Keratinocyte (primary cell): ENCODE results near the gene EPHA1. TPM values are rescaled to one million over a fixed set of nuclear protein-coding genes. Genes with fewer than 3 reads are reported as not detected.
A peak's percentile ranks its signal among the peaks of the same experiment; 100 is the strongest.

ENCODE experiments used
- DNase-seq: peaks from one replicate; pipeline ENCODE4 v3.0.0-alpha.2; 2011; ENCODE audit warnings: low read depth, missing footprints, low spot score
- FAIRE-seq: peaks from 2 replicates; lab custom pipeline; 2011; peaks lifted over from hg19 to GRCh38; lab: Jason Lieb, UNC
- H2AFZ ChIP-seq: 2 replicates; pipeline ENCODE4 v1.6.0; 2012; ENCODE audit warnings: low read length, control low read depth, inconsistent platforms; ENCODE audit not compliant: control insufficient read depth
- H3K27ac ChIP-seq: 2 replicates; pipeline ENCODE4 v1.5.1; 2011; ENCODE audit warnings: low read length; ENCODE audit not compliant: control insufficient read depth, insufficient read depth
- H3K27me3 ChIP-seq: 3 replicates; pipeline ENCODE4 v1.6.0; 2011; ENCODE audit warnings: low read length; ENCODE audit not compliant: control insufficient read depth, insufficient read depth; ENCODE audit errors: extremely low read depth
- H3K36me3 ChIP-seq, 2 experiments: 2 replicates in 1 of 2; 3 replicates in 1 of 2; pipeline ENCODE4 v1.5.1; 2011; ENCODE audit warnings: low read length in 2 of 2, mild to moderate bottlenecking in 1 of 2; ENCODE audit not compliant: control insufficient read depth in 2 of 2, insufficient read depth in 2 of 2; ENCODE audit errors: extremely low read depth in 1 of 2
- H3K4me1 ChIP-seq: 3 replicates; pipeline ENCODE4 v1.5.1; 2011; ENCODE audit warnings: low read length; ENCODE audit not compliant: control insufficient read depth, insufficient read depth; ENCODE audit errors: extremely low read depth
- H3K4me2 ChIP-seq: 3 replicates; pipeline ENCODE4 v1.6.0; 2011; ENCODE audit warnings: low read depth, low read length; ENCODE audit not compliant: control insufficient read depth, insufficient read depth; ENCODE audit errors: extremely low read depth
- H3K4me3 ChIP-seq, 3 experiments: fragments of 200-600 bp in 1 of 3; sonication (generic) in 1 of 3; 2 replicates in 2 of 3; 3 replicates in 1 of 3; pipeline ENCODE4 v1.5.1; 2011 to 2016; ENCODE audit warnings: low read length in 3 of 3, mild to moderate bottlenecking in 3 of 3, control low read depth in 2 of 3, inconsistent platforms in 1 of 3, low read depth in 1 of 3, mixed read lengths in 1 of 3, mixed run types in 1 of 3, moderate library complexity in 1 of 3; ENCODE audit not compliant: control insufficient read depth in 2 of 3, insufficient read depth in 2 of 3; ENCODE audit errors: extremely low read depth in 1 of 3
- H3K79me2 ChIP-seq: 2 replicates; pipeline ENCODE4 v1.6.0; 2012; ENCODE audit warnings: low read length; ENCODE audit not compliant: control insufficient read depth, insufficient read depth
- H3K9ac ChIP-seq: 3 replicates; pipeline ENCODE4 v1.6.0; 2011; ENCODE audit warnings: low read length; ENCODE audit not compliant: control insufficient read depth, insufficient read depth; ENCODE audit errors: extremely low read depth
- H3K9me1 ChIP-seq: 3 replicates; pipeline ENCODE4 v1.6.0; 2011; ENCODE audit warnings: low read length; ENCODE audit not compliant: control insufficient read depth, insufficient read depth; ENCODE audit errors: extremely low read depth
- H3K9me3 ChIP-seq: 2 replicates; pipeline ENCODE4 v1.5.1; 2012; ENCODE audit warnings: low read depth, low read length; ENCODE audit not compliant: control insufficient read depth
- H4K20me1 ChIP-seq: 3 replicates; pipeline ENCODE4 v1.6.0; 2011; ENCODE audit warnings: low read length; ENCODE audit not compliant: control insufficient read depth, insufficient read depth; ENCODE audit errors: extremely low read depth
- CTCF ChIP-seq, 3 experiments: IDR thresholded peaks in 1 of 3; conservative IDR thresholded peaks in 1 of 3; optimal IDR thresholded peaks in 1 of 3; 2 replicates in 2 of 3; 3 replicates in 1 of 3; pipeline versions ENCODE3 to v1.5.1; 2011; ENCODE audit warnings: low read length in 3 of 3, mild to moderate bottlenecking in 3 of 3, moderate library complexity in 2 of 3, control low read depth in 1 of 3, inconsistent platforms in 1 of 3; ENCODE audit not compliant: insufficient read depth in 2 of 3; ENCODE audit errors: extremely low read depth in 1 of 3
- EZH2 ChIP-seq: IDR thresholded peaks from one replicate; pipeline ENCODE4 v1.6.1; 2012; ENCODE audit warnings: inconsistent platforms, mild to moderate bottlenecking, low read length, moderate library complexity
- dilution Hi-C: fragments of 300-500 bp; cut with MboI; formaldehyde crosslinking; loops from one replicate; pipeline ENCODE4 v1.7.0; 2020; ENCODE audit warnings: low sequenced_read_pairs; ENCODE audit not compliant: extremely low pct_ligation_motif_present
- polyA plus RNA-seq, 5 experiments: library from polyadenylated mRNA; depleted of rRNA in 3 of 5; stranded (reverse) in 3 of 5; stranded (forward) in 1 of 5; unstranded in 1 of 5; fragments of >200 nt; gene quantifications; 1 replicate in 1 of 5; 2 replicates in 3 of 5; 3 replicates in 1 of 5; pipeline versions ENCODE4 v1.2.1 to v1.2.3, GENCODE V29; 2011 to 2012; ENCODE audit warnings: missing spikeins in 2 of 5, low read depth in 1 of 5, low replicate concordance in 1 of 5

Gene EPHA1
- polyA plus RNA-seq, 1 donor (not counting 4 experiments of a cell fraction or from before 2014, with no cell fraction given), result 31.9 TPM

GRCh38 chr7:143362131-143363015, 46.3 kb downstream of the EPHA1 start, which contains the start of gene FAM131B:
Gene FAM131B, minus strand, starts transcription at chr7:143362713. Its CDS starts 110 bp downstream, at chr7:143362603.
- no peaks in the 10 kb centered on the region for H3K9me1 ChIP-seq
- no peak within 1 kb of the TSS for H3K9ac ChIP-seq
- H2AFZ ChIP-seq, result peak within 1 kb of the TSS; percentile 69
- FAIRE-seq (no peak), DNase-seq (no peak)
- no peaks in the 10 kb centered on the region for H3K4me1 ChIP-seq
- H3K79me2 ChIP-seq, result no peaks in the 10 kb centered on the region
- dilution Hi-C loops, result no loop called here
- H3K4me2 ChIP-seq, result peak within 1 kb of the TSS; percentile 60
- H3K36me3 ChIP-seq, result no peaks in the 10 kb centered on the region
- no peak within 1 kb of the TSS for H3K27ac ChIP-seq
- H4K20me1 ChIP-seq, result no peaks in the 10 kb centered on the region
- H3K27me3 ChIP-seq, result peaks cover 61% of the 10 kb centered on the region
- no peaks in the 10 kb centered on the region for H3K9me3 ChIP-seq
- H3K4me3 ChIP-seq, result peak within 1 kb of the TSS; percentile 33 to 66 (median 57)
- TF ChIP-seq CTCF (optimal IDR thresholded peaks at IDR 0.05 in 1 of 3, IDR thresholded peaks at IDR 0.05 in 1 of 3, conservative IDR thresholded peaks at IDR 0.05 in 1 of 3; ENCODE audit: extremely low read depth in 1 of 3, insufficient read depth in 2 of 3, low read length in 3 of 3) (no peak), EZH2 (peak; percentile 96)

- TF ChIP-seq EZH2, result no peak
- no peaks in the 10 kb centered on the region for H3K9me3 ChIP-seq
- no peaks in the 10 kb centered on the region for H3K36me3 ChIP-seq
- FAIRE-seq, result no peak
- H4K20me1 ChIP-seq, result no peaks in the 10 kb centered on the region
- H3K27me3 ChIP-seq, result peaks cover 61% of the 10 kb centered on the region
- no peaks in the 10 kb centered on the region for H3K9me1 ChIP-seq
- no peak overlapping the region for H3K27ac ChIP-seq
- H2AFZ ChIP-seq, result no peak overlapping the region
- H3K4me3 ChIP-seq, result peak overlapping the region in 1 of 3 experiments; percentile 33
- no peaks in the 10 kb centered on the region for H3K4me1 ChIP-seq
- H3K79me2 ChIP-seq, result no peaks in the 10 kb centered on the region
- no peak overlapping the region for H3K9ac ChIP-seq
- dilution Hi-C loops, result no loop called here
- DNase-seq, result no peak
- H3K4me2 ChIP-seq, result peak overlapping the region; percentile 60
Measured at GRCh38 chr7:143361552-143362130, 47.0 kb downstream of the EPHA1 start.
